Stomach (tissue), 9 donors: ENCODE results near the gene HSCB. TPM values are rescaled to one million over a fixed set of nuclear protein-coding genes. Genes with fewer than 3 reads are reported as not detected.

ENCODE experiments used
- DNase-seq, 2 donors: peaks; one replicate each; pipeline versions ENCODE4 v3.0.0 to v3.0.0-alpha.2; 2013 to 2019
- H3K27ac ChIP-seq, 5 donors: fragments of 200-600 bp in 4 of 5; sonication (generic) in 4 of 5; one replicate each; pipeline ENCODE4 v1.5.1; 2013 to 2019; ENCODE audit warnings: mild to moderate bottlenecking in 1 of 5, moderate library complexity in 1 of 5
- H3K27me3 ChIP-seq, 3 donors: fragments of 200-600 bp; sonication (generic); one replicate each; pipeline ENCODE4 v1.5.1; 2017 to 2019; ENCODE audit warnings: mixed run types in 1 of 3
- H3K36me3 ChIP-seq, 4 donors: fragments of 200-600 bp; sonication (generic); 1 replicate in 3 of 4; 2 replicates in 1 of 4; pipeline ENCODE4 v1.5.1; 2016 to 2019
- H3K4me1 ChIP-seq, 4 donors: fragments of 200-600 bp; sonication (generic); one replicate each; pipeline ENCODE4 v1.5.1; 2016 to 2019
- H3K4me3 ChIP-seq, 4 donors: fragments of 200-600 bp; sonication (generic) in 3 of 4; one replicate each; pipeline ENCODE4 v1.5.1; 2016 to 2019; ENCODE audit warnings: mild to moderate bottlenecking in 1 of 4
- H3K9me3 ChIP-seq, 4 donors: fragments of 200-600 bp; sonication (generic); one replicate each; pipeline ENCODE4 v1.5.1; 2016 to 2019
- CTCF ChIP-seq, 7 experiments: fragments of 450-650 bp in 4 of 7; fragments of 200-600 bp in 3 of 7; sonication (generic) in 3 of 7; IDR thresholded peaks; one replicate each; pipeline ENCODE4 v1.5.1; 2016 to 2019; ENCODE audit warnings: antibody characterized with exemption in 7 of 7, control low read depth in 2 of 7, mild to moderate bottlenecking in 1 of 7
- EP300 ChIP-seq: sonication (generic); formaldehyde crosslinking; IDR thresholded peaks from one replicate; pipeline ENCODE4 v1.6.1; 2017; ENCODE audit warnings: antibody characterized with exemption
- POLR2A ChIP-seq, 4 donors: fragments of 450-650 bp; IDR thresholded peaks; one replicate each; pipeline ENCODE4 v1.6.1; 2016; ENCODE audit warnings: antibody characterized with exemption in 4 of 4, control low read depth in 2 of 4, mild to moderate bottlenecking in 1 of 4, moderate library complexity in 1 of 4
- POLR2AphosphoS5 ChIP-seq, 3 donors: sonication (generic); formaldehyde crosslinking; IDR thresholded peaks; one replicate each; pipeline ENCODE4 v1.6.1; 2016; ENCODE audit warnings: antibody characterized with exemption in 3 of 3
- WGBS, 5 donors: extraction: QIAGEN DNeasy Blood & Tissue Kit in 3 of 5; methylation state at CpG; one replicate each; pipeline versions ENCODE4 v1.1.5 to v1.1.7; 2013 to 2018; 5-methylcytosine and 5-hydroxymethylcytosine counted together
- intact Hi-C: fragments of 100-400 bp; cut with DNase I; formaldehyde crosslinking; loops from one replicate; pipeline ENCODE4 v1.15.1; 2023; ENCODE audit warnings: low total_unique reads
- polyA plus RNA-seq, 3 donors: library from polyadenylated mRNA; stranded (reverse); fragments of 200-250 nt; gene quantifications; one replicate each; pipeline ENCODE4 v1.2.3, GENCODE V29; 2013
- total RNA-seq, 5 donors: library from RNA; depleted of rRNA; stranded (reverse); fragments of >200 nt; gene quantifications; one replicate each; pipeline versions ENCODE4 v1.1.0 to v1.2.3, GENCODE V29; 2014 to 2016
- donor health status: healthy with polysubstance abuse.
- donor health status: Bipolar disorder and iron deficiency.
- donor health status: healthy.

Gene HSCB
- total and polyA plus RNA-seq, 8 donors: 4.0 to 39.7 (median 26.0) TPM; not detected in 1

GRCh38 chr22:28792491-28793383 lies 50.9 kb downstream of the HSCB start:
- Histone ChIP-seq H3K9me3 (no peaks in the 10 kb centered on the region), H3K4me3 (no peak overlapping the region), H3K27ac (peak overlapping the region; percentile 13 to 100 (median 30)), H3K4me1 (peaks cover 30 to 78% (median 61%) of the 10 kb centered on the region in 4 donors), H3K36me3 (peaks cover 46 to 75% (median 70%) of the 10 kb centered on the region in 4 donors), H3K27me3 (no peaks in the 10 kb centered on the region)
- WGBS, 5 donors: 52 to 76% (median 69%) methylated on average over 15 of the region's 15 CpGs
- TF ChIP-seq POLR2AphosphoS5 (IDR thresholded peaks at IDR 0.05): peak in 1 of 3 donors; percentile 75
- no peak for TF ChIP-seq EP300
- DNase-seq: no peak
- intact Hi-C loops: no loop called here

- intact Hi-C loops: no loop called here
- peak overlapping the region in 4 of 5 donors; percentile 100 for H3K27ac ChIP-seq
- WGBS, 5 donors: 33 to 53% (median 51%) methylated on average over 4 of the region's 4 CpGs
Measured at GRCh38 chr22:28793976-28794584, 52.2 kb downstream of the HSCB start.

GRCh38 chr22:28795071-28795693 lies 53.3 kb downstream of the HSCB start:
- H3K4me3 ChIP-seq: peak overlapping the region in 2 of 4 donors; percentile 77 to 79
- peaks cover 44 to 91% (median 67%) of the 10 kb centered on the region in 4 donors for H3K4me1 ChIP-seq
- peaks cover 51 to 63% (median 62%) of the 10 kb centered on the region in 4 donors for H3K36me3 ChIP-seq
- H3K9me3 ChIP-seq: no peaks in the 10 kb centered on the region
- intact Hi-C loops: no loop called here
- H3K27me3 ChIP-seq: no peaks in the 10 kb centered on the region
- peak overlapping the region; percentile 77 to 100 (median 100) for H3K27ac ChIP-seq
- 34 to 64% (median 41%) methylated on average over 6 of the region's 6 CpGs for WGBS, 5 donors
- DNase-seq: no peak
- peak in 2 of 3 donors; percentile 14 to 42 for TF ChIP-seq POLR2AphosphoS5 (IDR thresholded peaks at IDR 0.05)
- TF ChIP-seq CTCF (IDR thresholded peaks at IDR 0.05): no peak

More at GRCh38 chr22:28793976-28794584, 52.2 kb downstream of the HSCB start:
- Histone ChIP-seq H3K4me1 (peaks cover 43 to 86% (median 67%) of the 10 kb centered on the region in 4 donors), H3K27me3 (no peaks in the 10 kb centered on the region), H3K9me3 (no peaks in the 10 kb centered on the region), H3K36me3 (peaks cover 54 to 72% (median 70%) of the 10 kb centered on the region in 4 donors), H3K4me3 (peak overlapping the region in 1 of 4 donors; percentile 77)
- TF ChIP-seq POLR2A (IDR thresholded peaks at IDR 0.05) (no peak), POLR2AphosphoS5 (IDR thresholded peaks at IDR 0.05) (peak in 2 of 3 donors; percentile 18), CTCF (IDR thresholded peaks at IDR 0.05) (no peak)
- no peak for DNase-seq

GRCh38 chr22:28795932-28796856 lies 54.4 kb downstream of the HSCB start:
- no peaks in the 10 kb centered on the region for H3K9me3 ChIP-seq
- peak overlapping the region; percentile 12 to 100 (median 100) for H3K27ac ChIP-seq
- no peaks in the 10 kb centered on the region for H3K27me3 ChIP-seq
- peaks cover 51 to 62% (median 61%) of the 10 kb centered on the region in 4 donors for H3K36me3 ChIP-seq
- TF ChIP-seq POLR2A (IDR thresholded peaks at IDR 0.05): no peak
- peak in 2 of 3 donors; percentile 11 to 18 for TF ChIP-seq POLR2AphosphoS5 (IDR thresholded peaks at IDR 0.05)
- DNase-seq: no peak
- intact Hi-C loops: no loop called here
- peaks cover 44 to 84% (median 62%) of the 10 kb centered on the region in 4 donors for H3K4me1 ChIP-seq
- H3K4me3 ChIP-seq: peak overlapping the region in 2 of 4 donors; percentile 77 to 79
- 33 to 54% (median 44%) methylated on average over 5 of the region's 5 CpGs for WGBS, 5 donors
